ENCODE data around the gene RPL15. TPM values are rescaled to one million over a fixed set of nuclear protein-coding genes. Genes with fewer than 3 reads are reported as not detected.

Gene RPL15
- total RNA-seq, 1 donor from 2014 or later: 1,411 TPM

DNA sequence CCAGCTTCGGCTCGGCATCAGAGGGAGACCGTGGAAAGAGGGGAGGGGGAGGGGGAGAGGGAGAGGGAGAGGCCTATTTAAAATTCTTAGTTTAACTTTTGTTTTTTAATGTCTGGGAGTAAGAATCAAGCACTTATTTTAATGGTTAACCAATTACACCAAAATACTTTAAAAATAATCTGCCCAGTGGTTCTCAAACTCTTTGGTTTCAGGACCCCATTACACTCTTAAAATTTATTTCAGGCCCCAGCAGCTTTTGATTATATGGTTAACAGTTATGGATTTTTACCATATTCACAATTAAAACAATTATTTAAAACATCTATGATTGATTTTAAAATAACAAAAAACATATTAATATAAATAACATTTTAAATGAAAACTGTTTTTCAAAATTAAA is 44.6 kb upstream of the RPL15 start:
- Mint-ChIP-seq H3K27ac (ENCODE audit: unreplicated experiment) (no peak overlapping the region), H3K4me1 (ENCODE audit: low read depth) (peaks cover 51% of the 10 kb centered on the region), H3K27me3 (ENCODE audit: low read depth) (no peaks in the 10 kb centered on the region), H3K4me3 (ENCODE audit: unreplicated experiment) (no peak overlapping the region), H3K9me3 (ENCODE audit: low read depth) (no peaks in the 10 kb centered on the region), H3K36me3 (ENCODE audit: low read depth) (no peaks in the 10 kb centered on the region)
- DNase-seq (ENCODE audit: low spot score): no peak
- TF ChIP-seq CTCF (IDR thresholded peaks at IDR 0.05): no peak

GRCh38 chr3:23873941-23874340 is 43.0 kb upstream of the RPL15 start:
- H3K27ac Mint-ChIP-seq (ENCODE audit: unreplicated experiment): peak overlapping the region; percentile 10
- H3K27me3 Mint-ChIP-seq (ENCODE audit: low read depth): no peaks in the 10 kb centered on the region
- no peaks in the 10 kb centered on the region for H3K9me3 Mint-ChIP-seq (ENCODE audit: low read depth)
- H3K36me3 Mint-ChIP-seq (ENCODE audit: low read depth): no peaks in the 10 kb centered on the region
- no peak for TF ChIP-seq CTCF (IDR thresholded peaks at IDR 0.05)
- no peak overlapping the region for H3K4me3 Mint-ChIP-seq (ENCODE audit: unreplicated experiment)
- peaks cover 45% of the 10 kb centered on the region for H3K4me1 Mint-ChIP-seq (ENCODE audit: low read depth)
- no peak for DNase-seq (ENCODE audit: low spot score)

- no peak overlapping the region for H3K4me3 Mint-ChIP-seq (ENCODE audit: unreplicated experiment)
- H3K9me3 Mint-ChIP-seq (ENCODE audit: low read depth): no peaks in the 10 kb centered on the region
- H3K36me3 Mint-ChIP-seq (ENCODE audit: low read depth): no peaks in the 10 kb centered on the region
- TF ChIP-seq CTCF (IDR thresholded peaks at IDR 0.05): no peak
- H3K27ac Mint-ChIP-seq (ENCODE audit: unreplicated experiment): no peak overlapping the region
- DNase-seq (ENCODE audit: low spot score): no peak
- peaks cover 41% of the 10 kb centered on the region for H3K4me1 Mint-ChIP-seq (ENCODE audit: low read depth)
- H3K27me3 Mint-ChIP-seq (ENCODE audit: low read depth): no peaks in the 10 kb centered on the region
Measured at GRCh38 chr3:23874359-23875112, 42.4 kb upstream of the RPL15 start.

- no peak for DNase-seq (ENCODE audit: low spot score)
- Mint-ChIP-seq H3K4me3 (ENCODE audit: unreplicated experiment) (no peak overlapping the region), H3K4me1 (ENCODE audit: low read depth) (peaks cover 41% of the 10 kb centered on the region), H3K36me3 (ENCODE audit: low read depth) (no peaks in the 10 kb centered on the region), H3K27me3 (ENCODE audit: low read depth) (no peaks in the 10 kb centered on the region), H3K27ac (ENCODE audit: unreplicated experiment) (no peak overlapping the region), H3K9me3 (ENCODE audit: low read depth) (no peaks in the 10 kb centered on the region)
- peak; percentile 24 for TF ChIP-seq CTCF (IDR thresholded peaks at IDR 0.05)
Measured at GRCh38 chr3:23875113-23875725, 41.7 kb upstream of the RPL15 start.

DNA sequence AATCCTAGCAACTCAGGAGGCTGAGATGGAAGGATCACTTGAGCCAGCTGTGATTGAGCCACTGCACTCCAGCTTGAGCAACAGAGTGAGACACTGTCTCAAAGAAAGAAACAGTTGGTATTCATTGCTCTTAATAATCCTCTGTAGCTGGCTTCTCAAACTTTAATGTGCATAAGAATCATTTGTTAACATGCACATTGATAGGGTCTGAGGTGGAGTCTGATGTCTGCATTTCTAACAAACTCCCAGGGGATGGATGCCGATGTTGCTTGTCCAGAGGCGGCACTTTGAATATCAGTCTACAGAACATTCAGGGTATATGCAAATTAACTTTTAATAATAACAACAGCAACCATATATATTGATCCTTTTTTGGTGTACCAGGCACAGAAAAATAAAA is 40.0 kb upstream of the RPL15 start:
- H3K4me3 Mint-ChIP-seq (ENCODE audit: unreplicated experiment): no peak overlapping the region
- H3K4me1 Mint-ChIP-seq (ENCODE audit: low read depth): peaks cover 41% of the 10 kb centered on the region
- no peak for DNase-seq (ENCODE audit: low spot score)
- H3K9me3 Mint-ChIP-seq (ENCODE audit: low read depth): no peaks in the 10 kb centered on the region
- no peaks in the 10 kb centered on the region for H3K27me3 Mint-ChIP-seq (ENCODE audit: low read depth)
- H3K27ac Mint-ChIP-seq (ENCODE audit: unreplicated experiment): peak overlapping the region; percentile 14
- TF ChIP-seq CTCF (IDR thresholded peaks at IDR 0.05): no peak
- peaks cover 2% of the 10 kb centered on the region for H3K36me3 Mint-ChIP-seq (ENCODE audit: low read depth)

All from chondrocyte (in vitro differentiated cells).